Esophagus muscularis mucosa (tissue), 4 donors: ENCODE results near the gene FAM149A. TPM values are rescaled to one million over a fixed set of nuclear protein-coding genes. Genes with fewer than 3 reads are reported as not detected.

ENCODE experiments used
- DNase-seq: peaks from one replicate; pipeline ENCODE4 v3.0.0-alpha.2; 2017; ENCODE audit errors: extremely low spot score
- H3K27ac ChIP-seq, 4 donors: fragments of 200-600 bp; sonication (generic); replicated peaks in 1 of 4; 1 replicate in 3 of 4; 2 replicates in 1 of 4; pipeline ENCODE4 v1.5.1; 2016 to 2019; ENCODE audit warnings: mild to moderate bottlenecking in 1 of 4
- H3K27me3 ChIP-seq, 4 donors: fragments of 200-600 bp; sonication (generic); one replicate each; pipeline versions ENCODE4 v1.5.1 to v1.6.0; 2016 to 2019
- H3K36me3 ChIP-seq, 4 donors: fragments of 200-600 bp; sonication (generic); one replicate each; pipeline ENCODE4 v1.5.1; 2016 to 2019
- H3K4me1 ChIP-seq, 4 donors: fragments of 200-600 bp; sonication (generic); one replicate each; pipeline ENCODE4 v1.5.1; 2016 to 2019
- H3K4me3 ChIP-seq, 4 donors: fragments of 200-600 bp; sonication (generic); 1 replicate in 2 of 4; 2 replicates in 2 of 4; pipeline ENCODE4 v1.5.1; 2016 to 2019; ENCODE audit warnings: mild to moderate bottlenecking in 4 of 4, moderate library complexity in 1 of 4
- H3K9me3 ChIP-seq, 4 donors: fragments of 200-600 bp; sonication (generic); 1 replicate in 3 of 4; 2 replicates in 1 of 4; pipeline ENCODE4 v1.5.1; 2016 to 2019
- CTCF ChIP-seq, 3 experiments: fragments of 200-600 bp in 2 of 3; fragments of 450-650 bp in 1 of 3; sonication (generic) in 2 of 3; IDR thresholded peaks; one replicate each; pipeline ENCODE4 v1.5.1; 2017 to 2019; ENCODE audit warnings: antibody characterized with exemption in 3 of 3, mild to moderate bottlenecking in 2 of 3, moderate library complexity in 1 of 3
- EP300 ChIP-seq: sonication (generic); formaldehyde crosslinking; IDR thresholded peaks from one replicate; pipeline ENCODE4 v1.6.1; 2017; ENCODE audit warnings: antibody characterized with exemption
- POLR2A ChIP-seq: fragments of 450-650 bp; IDR thresholded peaks from one replicate; pipeline ENCODE4 v1.6.1; 2017; ENCODE audit warnings: antibody characterized with exemption, moderate library complexity, mild to moderate bottlenecking, low read depth
- POLR2AphosphoS5 ChIP-seq, 2 donors: sonication (generic); formaldehyde crosslinking; IDR thresholded peaks; one replicate each; pipeline ENCODE4 v1.6.1; 2017; ENCODE audit warnings: antibody characterized with exemption in 2 of 2
- WGBS: methylation state at CpG from one replicate; pipeline ENCODE4 v1.1.5; 2018; 5-methylcytosine and 5-hydroxymethylcytosine counted together
- intact Hi-C: fragments of 100-400 bp; cut with DNase I; formaldehyde crosslinking; loops from one replicate; pipeline ENCODE4 v1.15.1; 2023
- total RNA-seq, 4 donors: library from RNA; depleted of rRNA; stranded (reverse); fragments of >200 nt; gene quantifications; one replicate each; pipeline versions ENCODE4 v1.1.0 to v1.2.1, GENCODE V29; 2016

FAM149A gene
- total RNA-seq, 4 donors from 2014 or later: 19.5 to 38.8 (median 33.6) TPM

DNA sequence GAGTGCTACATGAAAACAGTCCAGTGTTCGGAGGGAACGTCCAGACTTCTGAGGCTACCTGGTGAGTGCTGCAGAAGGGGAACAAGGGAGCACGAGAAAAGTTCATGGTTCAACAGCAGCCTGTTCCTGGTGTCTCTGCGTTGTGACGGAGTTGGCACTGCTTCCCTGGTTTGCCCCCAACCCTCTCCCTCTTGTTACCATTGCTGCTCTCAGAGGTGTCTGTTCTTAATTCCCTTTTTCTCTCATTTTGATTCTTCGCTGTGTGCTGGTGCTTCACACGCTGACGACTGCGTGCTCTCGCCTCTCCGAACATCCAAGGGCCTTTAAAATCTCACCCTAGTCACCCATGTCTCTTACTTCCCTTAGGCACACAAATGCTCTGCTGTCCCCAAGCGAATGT is 1.6 kb upstream of the FAM149A start:
- 97% methylated on average over 12 of the region's 12 CpGs for WGBS
- DNase-seq: peak; percentile 60
- Histone ChIP-seq H3K4me1 (peaks cover 10 to 39% (median 37%) of the 10 kb centered on the region in 4 donors), H3K36me3 (no peaks in the 10 kb centered on the region), H3K4me3 (no peak overlapping the region), H3K27me3 (peaks cover 0 to 6% (median 2%) of the 10 kb centered on the region in 4 donors), H3K27ac (no peak overlapping the region), H3K9me3 (no peaks in the 10 kb centered on the region)
- TF ChIP-seq CTCF (IDR thresholded peaks at IDR 0.05) (no peak), POLR2A (no peak), POLR2AphosphoS5 (IDR thresholded peaks at IDR 0.05) (no peak), EP300 (no peak)
- intact Hi-C loops: no loop called here

DNA sequence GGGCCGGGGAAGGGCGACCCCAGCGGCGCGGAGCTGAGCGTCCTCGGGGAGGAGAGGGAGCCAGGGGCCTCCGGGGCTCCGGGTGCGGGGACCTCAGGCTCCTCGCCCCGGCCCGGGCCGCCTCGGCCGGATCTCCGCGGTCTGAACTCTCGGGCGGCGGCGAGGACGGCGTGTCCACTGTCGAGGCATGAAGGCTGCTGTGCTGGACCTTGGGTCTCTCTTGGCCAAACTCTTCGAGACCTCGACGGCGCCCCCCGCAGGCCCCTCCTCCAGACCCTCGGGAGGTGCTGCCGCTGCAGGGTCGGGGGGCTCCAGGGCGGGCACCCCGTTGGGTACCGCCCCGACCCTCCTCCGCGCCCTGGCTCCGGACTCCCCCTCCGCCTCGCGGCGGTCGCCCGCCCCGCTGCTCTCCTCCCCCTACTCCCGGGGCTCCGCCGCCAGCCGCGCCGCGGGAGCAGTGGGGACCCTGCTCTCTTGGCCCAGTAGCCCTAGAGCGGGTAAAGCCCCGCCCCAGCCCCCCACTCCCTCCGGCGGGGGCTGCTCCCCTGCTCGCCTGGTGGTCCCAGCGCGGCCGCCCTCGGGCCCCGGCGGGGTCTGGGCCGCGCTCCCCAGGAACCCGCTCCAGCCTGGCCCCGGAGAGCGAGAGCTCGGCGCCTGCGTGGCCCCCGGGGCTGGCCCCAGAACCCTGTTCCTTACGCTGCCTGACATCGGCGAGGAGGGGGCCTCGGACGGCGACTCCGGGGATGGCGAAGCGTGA is 564 bp downstream of the FAM149A start:
- H3K9me3 ChIP-seq: no peaks in the 10 kb centered on the region
- 3% methylated on average over 6 of the region's 83 CpGs for WGBS
- peaks cover 10 to 39% (median 37%) of the 10 kb centered on the region in 4 donors for H3K4me1 ChIP-seq
- peak overlapping the region; percentile 68 to 78 (median 78) for H3K27ac ChIP-seq
- peaks cover 0 to 6% (median 2%) of the 10 kb centered on the region in 4 donors for H3K27me3 ChIP-seq
- intact Hi-C loops: no loop called here
- TF ChIP-seq EP300 (no peak), POLR2AphosphoS5 (IDR thresholded peaks at IDR 0.05) (no peak), CTCF (IDR thresholded peaks at IDR 0.05) (no peak), POLR2A (no peak)
- no peaks in the 10 kb centered on the region for H3K36me3 ChIP-seq
- peak overlapping the region; percentile 76 to 93 (median 85) for H3K4me3 ChIP-seq
- DNase-seq: no peak

GRCh38 chr4:186105647-186106321 is 1.3 kb downstream of the FAM149A start:
- peak in 1 of 2 donors; percentile 51 for TF ChIP-seq POLR2AphosphoS5 (IDR thresholded peaks at IDR 0.05)
- TF ChIP-seq CTCF (IDR thresholded peaks at IDR 0.05): no peak
- no peak for DNase-seq
- H3K9me3 ChIP-seq: no peaks in the 10 kb centered on the region
- WGBS: 20% methylated on average over 15 of the region's 17 CpGs
- H3K27ac ChIP-seq: peak overlapping the region; percentile 68 to 78 (median 78)
- H3K4me1 ChIP-seq: peaks cover 10 to 39% (median 37%) of the 10 kb centered on the region in 4 donors
- peaks cover 0 to 6% (median 2%) of the 10 kb centered on the region in 4 donors for H3K27me3 ChIP-seq
- H3K36me3 ChIP-seq: no peaks in the 10 kb centered on the region
- intact Hi-C loops: no loop called here
- peak overlapping the region; percentile 76 to 93 (median 85) for H3K4me3 ChIP-seq

GRCh38 chr4:186107947-186108346 is 3.4 kb downstream of the FAM149A start:
- TF ChIP-seq POLR2AphosphoS5 (IDR thresholded peaks at IDR 0.05) (no peak), EP300 (no peak), CTCF (IDR thresholded peaks at IDR 0.05) (no peak), POLR2A (no peak)
- intact Hi-C loops: no loop called here
- H3K36me3 ChIP-seq: no peaks in the 10 kb centered on the region
- no peak overlapping the region for H3K4me3 ChIP-seq
- no peak for DNase-seq
- H3K27ac ChIP-seq: no peak overlapping the region
- peaks cover 10 to 39% (median 37%) of the 10 kb centered on the region in 4 donors for H3K4me1 ChIP-seq
- H3K9me3 ChIP-seq: no peaks in the 10 kb centered on the region
- 83% methylated on average over 4 of the region's 4 CpGs for WGBS
- H3K27me3 ChIP-seq: peaks cover 0 to 6% (median 2%) of the 10 kb centered on the region in 4 donors
